ENCODE results near the gene C1R. TPM values are rescaled to one million over a fixed set of nuclear protein-coding genes. Genes with fewer than 3 reads are reported as not detected.
"Not testable (repeated sequence)": the region's sequence is repeated elsewhere in the genome, so short reads cannot be mapped to it uniquely, and the experiment has no call there.

The C1R gene
- total RNA-seq, 4 donors from 2014 or later: 68.5 to 154 (median 125) TPM

GRCh38 chr12:7108003-7108795 lies 16.0 kb upstream of the C1R start:
- Histone ChIP-seq H3K27me3 (no peaks in the 10 kb centered on the region), H3K36me3 (no peaks in the 10 kb centered on the region), H3K9me3 (peaks cover 0 to 7% of the 10 kb centered on the region in 2 donors), H3K4me1 (peaks cover 12 to 28% (median 17%) of the 10 kb centered on the region in 4 donors), H3K27ac (peak overlapping the region; percentile 92 to 95 (median 93)), H3K4me3 (peak overlapping the region; percentile 54 to 69 (median 62))
- TF ChIP-seq POLR2A (IDR thresholded peaks at IDR 0.05): peak; percentile 88
- no peak for TF ChIP-seq CTCF (IDR thresholded peaks at IDR 0.05)
- TF ChIP-seq POLR2AphosphoS5 (IDR thresholded peaks at IDR 0.05): peak; percentile 64 to 82 (median 75)
- no peak for TF ChIP-seq EP300 (IDR thresholded peaks at IDR 0.05; ENCODE audit: low read depth)
- WGBS, 2 donors (ENCODE audit: low coverage in 1 of 2): 1 to 10% methylated on average over 3 to 24 of the region's 30 CpGs
- DNase-seq: peak; percentile 88
- in situ Hi-C loops (cut with MboI; ENCODE audit: low pct_ligation_motif_present in 1 of 4, low pct_unique_long_range_greater_than_20kb in 1 of 4, low sequenced_read_pairs in 3 of 4) (loop anchor here (10.0 to 25.0 kb wide), 3 partner anchors 163 to 196 kb away; partner anchors contain the start of genes C12orf57 (in 3 of the 4), RNU7-1 (in 3 of the 4), ATN1 (in 2 of the 4) and ENO2 (in 1 of the 4)), intact Hi-C loops (cut with DNase I; ENCODE audit: low total_unique reads) (loop anchor here (2.0 to 10.0 kb wide), 3 partner anchors 47 to 241 kb away; partner anchors contain the start of genes C1S and TPI1)

GRCh38 chr12:7107636-7108002 lies 15.4 kb upstream of the C1R start:
- Histone ChIP-seq H3K4me1 (peaks cover 12 to 22% (median 17%) of the 10 kb centered on the region in 4 donors), H3K4me3 (peak overlapping the region; percentile 54 to 69 (median 62)), H3K9me3 (peaks cover 0 to 7% of the 10 kb centered on the region in 2 donors), H3K27me3 (no peaks in the 10 kb centered on the region), H3K27ac (peak overlapping the region; percentile 92 to 95 (median 93)), H3K36me3 (no peaks in the 10 kb centered on the region)
- DNase-seq: no peak
- 24 to 28% methylated on average over 3 of the region's 3 CpGs for WGBS, 2 donors (ENCODE audit: low coverage in 1 of 2)
- in situ Hi-C loops (cut with MboI; ENCODE audit: low pct_ligation_motif_present in 1 of 4, low pct_unique_long_range_greater_than_20kb in 1 of 4, low sequenced_read_pairs in 3 of 4) (loop anchor here (10.0 to 25.0 kb wide), 3 partner anchors 163 to 195 kb away; partner anchors contain the start of genes C12orf57 (in 3 of the 4), RNU7-1 (in 3 of the 4), ATN1 (in 2 of the 4) and ENO2 (in 1 of the 4)), intact Hi-C loops (cut with DNase I; ENCODE audit: low total_unique reads) (loop anchor here (2.0 to 10.0 kb wide), 3 partner anchors 47 to 241 kb away; partner anchors contain the start of genes C1S and TPI1)
- TF ChIP-seq POLR2AphosphoS5 (IDR thresholded peaks at IDR 0.05) (no peak), CTCF (IDR thresholded peaks at IDR 0.05) (no peak), POLR2A (IDR thresholded peaks at IDR 0.05) (no peak), EP300 (IDR thresholded peaks at IDR 0.05; ENCODE audit: low read depth) (no peak)

- DNase-seq, H3K9me3 ChIP-seq, H3K36me3 ChIP-seq, H3K27me3 ChIP-seq: not testable (repeated sequence)
- WGBS, 2 donors (ENCODE audit: low coverage in 1 of 2): 98% methylated on average over 3 to 5 of the region's 5 CpGs
- in situ Hi-C loops (cut with MboI; ENCODE audit: low pct_ligation_motif_present in 1 of 4, low pct_unique_long_range_greater_than_20kb in 1 of 4, low sequenced_read_pairs in 3 of 4): loop anchor here (10.0 to 25.0 kb wide), 3 partner anchors 162 to 195 kb away; partner anchors contain the start of genes C12orf57 (in 3 of the 4), RNU7-1 (in 3 of the 4), ATN1 (in 2 of the 4) and ENO2 (in 1 of the 4)
- H3K4me3 ChIP-seq: peak overlapping the region in 1 of 4 donors; percentile 69
- H3K4me1 ChIP-seq: peaks cover 12 to 22% (median 17%) of the 10 kb centered on the region in 4 donors
- intact Hi-C loops (cut with DNase I; ENCODE audit: low total_unique reads): loop anchor here (10.0 kb wide), 1 partner anchor 142 kb away; no protein-coding TSS in a partner anchor
- H3K27ac ChIP-seq: peak overlapping the region in 3 of 4 donors; percentile 93 to 95 (median 93)
Observed at GRCh38 chr12:7107181-7107580, 14.9 kb upstream of the C1R start.

GRCh38 chr12:7106082-7106481 lies 13.8 kb upstream of the C1R start:
- intact Hi-C loops (cut with DNase I; ENCODE audit: low total_unique reads) (loop anchor here (10.0 kb wide), 1 partner anchor 141 kb away; no protein-coding TSS in a partner anchor), in situ Hi-C loops (cut with MboI; ENCODE audit: low pct_ligation_motif_present in 1 of 4, low pct_unique_long_range_greater_than_20kb in 1 of 4, low sequenced_read_pairs in 3 of 4) (loop anchor here (10.0 to 25.0 kb wide), 3 partner anchors 161 to 194 kb away; partner anchors contain the start of genes C12orf57 (in 3 of the 4), RNU7-1 (in 3 of the 4), ATN1 (in 2 of the 4) and ENO2 (in 1 of the 4))
- Histone ChIP-seq H3K4me1 (peaks cover 12 to 22% (median 17%) of the 10 kb centered on the region in 4 donors), H3K36me3 (no peaks in the 10 kb centered on the region), H3K27me3 (no peaks in the 10 kb centered on the region), H3K4me3 (no peak overlapping the region), H3K27ac (no peak overlapping the region), H3K9me3 (peaks cover 0 to 7% of the 10 kb centered on the region in 2 donors)
- DNase-seq: no peak
- WGBS, 2 donors (ENCODE audit: low coverage in 1 of 2): 88 to 90% methylated on average over 1 of the region's 1 CpG
- TF ChIP-seq EP300 (IDR thresholded peaks at IDR 0.05; ENCODE audit: low read depth): no peak
- TF ChIP-seq POLR2AphosphoS5 (IDR thresholded peaks at IDR 0.05): no peak
- no peak for TF ChIP-seq POLR2A (IDR thresholded peaks at IDR 0.05)
- TF ChIP-seq CTCF (IDR thresholded peaks at IDR 0.05): no peak
